LNCAP (cell line): ENCODE results near the gene FREM3.

Experiments used
- TF ChIP-seq, protein P1 (sequence below): fragments of 450-650 bp; IDR thresholded peaks from 2 replicates; pipeline ENCODE4 v1.5.1; 2017; ENCODE audit warnings: mild to moderate bottlenecking

FREM3 gene

DNA sequence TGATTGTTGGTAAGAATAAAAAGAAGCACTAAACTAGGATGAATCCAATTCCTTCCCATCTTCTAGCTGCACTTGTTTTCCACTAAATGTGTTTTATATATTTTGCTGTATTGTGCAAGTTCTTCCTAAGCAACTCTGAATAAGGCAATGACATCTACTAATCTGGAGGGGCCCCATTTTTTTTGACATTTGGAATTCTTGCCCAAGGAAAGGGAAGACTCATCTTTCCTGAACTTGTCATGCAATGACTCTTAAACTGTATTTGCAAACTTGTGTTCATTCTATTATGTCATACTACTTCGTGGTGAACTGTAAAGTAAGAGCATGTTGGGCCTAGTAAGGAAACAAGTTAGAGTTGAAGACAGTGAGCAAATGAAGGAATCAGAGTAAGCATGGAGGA, 45.9 kb downstream of the FREM3 start:
- TF ChIP-seq, protein P1, sequence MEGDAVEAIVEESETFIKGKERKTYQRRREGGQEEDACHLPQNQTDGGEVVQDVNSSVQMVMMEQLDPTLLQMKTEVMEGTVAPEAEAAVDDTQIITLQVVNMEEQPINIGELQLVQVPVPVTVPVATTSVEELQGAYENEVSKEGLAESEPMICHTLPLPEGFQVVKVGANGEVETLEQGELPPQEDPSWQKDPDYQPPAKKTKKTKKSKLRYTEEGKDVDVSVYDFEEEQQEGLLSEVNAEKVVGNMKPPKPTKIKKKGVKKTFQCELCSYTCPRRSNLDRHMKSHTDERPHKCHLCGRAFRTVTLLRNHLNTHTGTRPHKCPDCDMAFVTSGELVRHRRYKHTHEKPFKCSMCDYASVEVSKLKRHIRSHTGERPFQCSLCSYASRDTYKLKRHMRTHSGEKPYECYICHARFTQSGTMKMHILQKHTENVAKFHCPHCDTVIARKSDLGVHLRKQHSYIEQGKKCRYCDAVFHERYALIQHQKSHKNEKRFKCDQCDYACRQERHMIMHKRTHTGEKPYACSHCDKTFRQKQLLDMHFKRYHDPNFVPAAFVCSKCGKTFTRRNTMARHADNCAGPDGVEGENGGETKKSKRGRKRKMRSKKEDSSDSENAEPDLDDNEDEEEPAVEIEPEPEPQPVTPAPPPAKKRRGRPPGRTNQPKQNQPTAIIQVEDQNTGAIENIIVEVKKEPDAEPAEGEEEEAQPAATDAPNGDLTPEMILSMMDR, result no peak

DNA sequence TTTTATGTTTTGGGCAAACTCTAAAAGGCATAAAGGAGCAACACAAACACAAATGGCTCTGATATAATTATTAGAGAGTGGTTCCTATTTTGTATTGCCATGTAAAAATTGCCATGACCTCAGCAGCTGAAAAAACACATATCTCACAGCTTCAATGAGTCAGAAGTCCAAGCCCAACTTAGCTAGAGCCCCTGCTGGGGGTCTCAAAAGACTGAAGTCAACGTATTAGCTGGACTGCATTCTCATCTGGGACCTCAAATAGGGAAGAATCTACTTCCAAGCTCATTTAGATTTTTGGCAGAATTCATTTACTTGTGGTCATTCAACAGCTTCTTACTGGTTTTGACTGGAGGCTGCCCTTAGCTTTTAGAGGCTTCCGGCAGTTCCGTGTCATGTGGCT, 47.4 kb downstream of the FREM3 start:
- TF ChIP-seq, protein P1, result no peak

DNA sequence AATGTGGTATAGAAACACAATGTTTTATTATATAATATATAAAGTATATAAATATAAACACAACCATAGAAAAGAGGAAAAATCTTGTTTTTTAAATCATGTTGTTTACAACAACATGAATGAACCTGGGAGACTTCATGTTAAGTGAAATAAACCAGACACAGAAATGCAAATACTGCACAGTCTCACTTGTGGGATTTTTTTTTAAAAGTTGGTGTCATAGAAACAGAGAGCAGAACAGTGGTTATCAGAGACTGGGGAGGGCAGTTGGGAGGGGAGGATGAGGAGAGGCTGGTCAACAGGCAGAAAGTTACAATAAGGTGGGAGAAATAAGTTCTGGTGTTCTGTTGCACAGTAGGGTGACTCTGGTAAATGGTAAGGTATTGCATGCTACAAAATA, 57.1 kb downstream of the FREM3 start:
- TF ChIP-seq, protein P1, result no peak

DNA sequence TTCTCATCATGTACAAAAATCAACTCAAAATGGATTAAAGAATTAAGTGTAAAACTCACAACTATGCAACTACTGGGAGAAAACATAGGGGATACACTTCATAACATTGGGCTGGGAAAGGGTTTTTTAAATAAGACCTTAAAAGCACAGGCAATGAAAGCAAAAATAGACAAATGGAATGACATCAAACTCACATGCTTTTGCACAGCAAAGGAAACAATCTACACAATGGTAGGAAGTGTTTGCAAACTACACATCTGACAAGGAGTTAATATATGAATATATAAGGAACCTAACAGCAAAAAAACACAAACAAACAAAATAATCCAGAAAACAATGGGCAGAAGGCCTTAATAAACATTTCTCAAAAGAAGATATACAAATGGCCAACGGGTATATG, 57.9 kb downstream of the FREM3 start:
- TF ChIP-seq, protein P1, result no peak

DNA sequence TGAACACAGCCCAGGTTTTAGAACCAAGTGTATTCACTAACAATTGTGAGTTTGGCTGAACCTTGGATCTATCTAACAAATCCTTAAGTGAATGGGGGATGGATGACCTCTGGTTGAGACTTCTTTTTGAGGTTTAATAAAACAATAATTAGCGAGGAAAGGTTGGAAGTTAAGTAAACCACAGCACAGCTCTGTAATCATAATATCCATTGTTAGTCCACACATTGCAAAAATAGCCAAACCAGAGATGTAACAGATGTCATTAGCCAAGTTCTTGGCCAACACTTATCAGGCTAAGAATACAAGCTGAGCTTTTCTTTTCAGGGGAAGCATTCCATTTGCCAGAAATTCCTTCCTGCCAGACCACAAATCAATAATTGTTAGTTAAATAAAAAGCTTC, 59.1 kb downstream of the FREM3 start:
- TF ChIP-seq, protein P1, result no peak

DNA sequence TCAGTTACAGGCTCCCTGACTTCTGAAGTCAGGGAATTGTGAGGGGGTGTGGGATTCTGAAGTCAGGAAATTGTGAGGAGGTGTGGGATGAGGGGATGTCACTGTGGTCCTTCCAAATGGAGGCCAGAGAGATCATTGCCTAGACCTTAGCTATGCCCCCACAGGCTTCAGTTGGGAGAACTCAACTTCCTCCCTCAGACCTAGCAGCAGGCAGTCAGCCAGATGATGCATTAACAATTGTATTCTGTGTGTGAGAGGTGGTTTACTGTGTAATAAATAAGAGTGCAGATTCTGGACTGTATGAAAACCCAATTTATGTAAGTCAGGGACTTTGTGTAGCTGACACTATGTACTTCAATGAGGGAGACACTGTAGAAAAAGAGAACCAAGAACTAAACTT, 65.7 kb downstream of the FREM3 start:
- TF ChIP-seq, protein P1, result no peak

DNA sequence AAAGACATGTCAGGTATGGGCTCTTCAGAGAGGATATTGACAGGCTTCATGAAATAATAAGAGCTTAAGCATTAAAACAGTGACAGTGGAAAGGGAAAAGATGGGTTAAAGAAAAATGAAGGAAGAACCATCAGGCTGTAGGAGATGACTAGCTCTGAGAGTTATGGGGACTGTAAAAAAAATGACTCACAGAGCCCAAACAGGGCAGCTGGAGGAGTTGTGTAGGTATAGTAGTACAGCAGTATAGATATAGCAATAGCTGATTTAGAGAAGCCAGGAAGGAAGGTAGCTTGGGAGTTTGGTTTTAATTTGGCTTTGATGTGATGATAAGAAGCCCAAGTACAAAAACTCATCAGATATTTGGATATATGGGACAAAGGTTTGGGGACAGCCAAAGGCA, 66.6 kb downstream of the FREM3 start:
- TF ChIP-seq, protein P1, result no peak

DNA sequence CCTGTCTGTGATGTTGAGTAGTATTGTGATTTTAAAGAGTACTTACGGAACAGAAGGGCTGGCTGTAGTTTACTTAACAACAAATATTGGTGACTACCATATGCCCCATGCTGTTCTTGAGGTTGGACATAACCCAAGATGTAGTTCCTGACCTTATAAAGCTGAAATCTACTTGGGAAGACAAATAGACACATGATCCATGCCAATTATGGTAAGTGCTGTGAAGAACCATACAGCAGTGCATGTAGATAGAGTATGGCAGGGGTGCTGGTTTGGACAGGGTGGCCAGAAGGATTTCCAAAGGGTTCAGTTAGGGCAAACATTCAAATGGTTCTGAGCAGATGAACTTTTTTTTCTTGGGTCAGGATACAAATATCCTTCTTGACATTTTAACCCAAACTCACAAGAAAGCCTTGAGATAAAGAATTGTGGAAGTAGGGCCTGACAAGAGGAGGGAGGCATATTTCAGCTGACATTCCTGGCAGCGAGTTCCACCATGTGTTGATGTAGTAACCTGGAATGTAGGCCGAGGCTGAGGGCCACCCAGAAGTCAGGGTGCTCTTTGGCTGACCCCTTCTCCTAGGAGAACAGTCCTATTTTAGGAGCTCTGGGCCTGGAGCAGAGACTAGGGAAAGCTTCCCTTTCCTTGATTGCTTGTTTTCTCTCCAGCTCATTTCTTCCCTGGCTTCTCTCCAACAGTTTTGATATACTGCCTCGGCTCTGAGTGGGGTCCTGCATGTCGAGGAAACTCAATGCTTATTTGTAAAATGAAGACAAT, 74.2 kb downstream of the FREM3 start:
- TF ChIP-seq, protein P1, result no peak
